Amniotic stem cell (primary cell): ENCODE measurements around the gene CREB5.

Source experiments
- DNase-seq: peaks from one replicate; lab custom pipeline; 2025; lab: John Stamatoyannopoulos, UW

The CREB5 gene

DNA sequence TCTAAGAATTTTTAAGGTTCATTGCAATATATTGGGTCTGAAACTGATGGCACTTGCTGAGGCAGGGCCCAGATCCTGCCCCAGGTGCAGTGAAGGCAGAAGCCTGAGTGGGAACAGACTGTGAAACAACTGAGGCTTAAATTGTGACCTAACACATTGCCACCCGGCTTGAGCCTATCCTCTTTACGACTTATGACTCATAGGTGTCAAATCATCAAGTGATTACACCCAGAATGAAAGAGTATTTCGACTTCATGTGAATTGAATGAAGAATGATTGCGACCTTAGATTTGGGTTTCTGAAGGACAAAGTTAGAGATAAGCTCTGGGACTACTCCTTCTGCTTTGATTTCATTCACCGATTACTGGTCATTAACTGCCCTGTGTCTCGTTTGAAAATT is 200.9 kb downstream of the CREB5 start:
- no peak for DNase-seq

DNA sequence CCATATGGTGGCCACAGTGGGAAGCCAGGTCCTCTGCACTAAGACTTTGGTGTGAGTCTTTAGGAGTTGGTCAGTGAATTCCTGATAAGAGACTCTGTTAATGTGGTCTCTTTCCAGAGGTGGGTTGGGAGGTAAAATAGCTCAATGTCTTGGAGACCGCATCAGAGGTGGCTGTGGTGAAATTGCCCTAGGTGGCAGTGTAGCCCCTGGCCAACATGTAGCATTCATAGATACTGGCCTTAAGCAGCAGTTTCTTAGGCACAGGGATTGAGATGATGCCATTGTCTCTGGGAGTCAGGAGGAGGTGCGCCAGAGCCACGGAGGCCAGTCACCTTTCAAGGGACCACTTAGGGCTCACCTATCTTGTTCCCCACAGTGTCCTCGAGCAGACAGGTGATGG is 202.8 kb downstream of the CREB5 start:
- DNase-seq = no peak

GRCh38 chr7:28617308-28617880 is 205.1 kb downstream of the CREB5 start:
- no peak for DNase-seq

GRCh38 chr7:28618383-28618782 is 206.1 kb downstream of the CREB5 start:
- no peak for DNase-seq

DNA sequence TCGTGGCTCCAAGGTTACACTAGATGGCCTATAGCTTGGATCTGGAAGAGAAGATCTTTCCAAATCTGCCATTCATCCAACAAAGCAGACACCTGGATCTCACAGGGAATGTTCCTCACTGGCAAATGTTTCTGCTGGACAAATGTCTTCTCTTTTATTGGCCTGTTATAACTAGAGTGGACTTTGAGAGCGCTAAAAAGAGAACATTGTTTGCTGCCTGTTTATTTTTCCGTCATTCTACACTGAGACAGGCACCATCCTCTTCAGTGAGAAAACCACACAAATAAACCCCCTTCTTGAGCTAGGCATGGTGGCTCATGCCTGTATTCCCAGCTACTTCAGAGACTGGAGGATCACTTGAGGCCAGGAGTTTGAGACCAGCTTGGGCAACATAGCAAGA is 206.9 kb downstream of the CREB5 start:
- DNase-seq = no peak

DNA sequence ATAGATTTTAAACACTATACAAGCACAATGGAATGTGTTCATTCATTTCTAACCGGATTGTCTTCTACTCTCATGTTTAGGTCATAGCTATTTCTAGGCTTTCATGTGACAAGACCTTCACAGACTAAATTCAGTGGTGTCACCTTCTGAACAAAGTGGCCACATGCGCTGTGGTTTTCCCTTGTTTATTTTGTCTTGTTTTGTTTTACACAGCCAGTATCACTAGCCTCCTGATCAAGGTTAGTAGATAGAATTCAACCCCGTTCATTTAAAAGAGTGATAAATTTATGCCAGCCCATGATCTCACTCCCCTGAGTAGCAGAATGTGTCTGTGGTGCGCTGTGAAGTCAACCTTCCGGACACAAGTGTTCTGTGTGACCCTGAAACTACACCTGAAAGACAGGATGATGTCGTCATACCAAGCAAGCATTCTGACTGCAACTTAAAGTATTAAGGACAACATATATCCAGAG is 209.1 kb downstream of the CREB5 start:
- no peak for DNase-seq

- peak; percentile 32 for DNase-seq
These were observed 210.9 kb downstream of the CREB5 start for GRCh38 chr7:28623105-28623730.

- no peak for DNase-seq
These were observed 211.5 kb downstream of the CREB5 start for GRCh38 chr7:28623863-28624262.

DNA sequence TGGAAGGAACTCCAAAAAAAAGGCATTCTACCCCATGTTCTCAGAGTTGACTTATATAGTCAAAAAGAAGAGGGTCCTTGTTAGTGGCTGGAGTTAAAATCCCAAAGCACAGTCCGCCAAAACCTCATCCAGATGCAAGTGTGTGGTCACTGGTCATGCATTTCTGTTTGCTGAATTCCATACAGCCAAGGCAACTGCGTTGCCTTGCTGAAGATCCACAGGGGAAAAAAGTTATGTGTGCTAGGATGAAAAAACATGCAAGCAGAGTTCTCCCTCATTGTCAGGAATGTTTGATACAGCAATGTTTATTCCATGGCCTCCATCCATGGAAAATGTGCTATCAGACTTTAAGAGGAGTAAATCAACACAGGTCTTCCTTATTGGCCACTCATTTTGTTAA is 213.1 kb downstream of the CREB5 start:
- no peak for DNase-seq

DNA sequence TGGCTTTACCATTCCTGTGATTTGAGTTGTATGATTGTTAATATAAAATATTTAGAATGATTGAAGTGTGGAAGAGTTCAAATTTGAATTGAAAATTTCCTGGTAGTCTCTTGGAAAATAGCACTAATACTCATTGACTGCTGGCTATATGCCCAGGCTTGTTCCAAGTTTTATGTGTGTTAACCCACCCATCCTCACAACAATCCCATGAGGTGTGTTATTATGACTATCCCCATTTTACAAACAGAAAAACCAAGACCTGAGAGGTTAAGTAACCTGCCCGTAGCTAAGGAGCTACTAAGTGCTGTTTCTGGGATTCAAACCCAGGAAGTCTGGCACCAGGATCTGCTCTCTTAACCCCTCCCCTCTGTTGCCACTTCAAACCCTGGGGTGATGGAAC is 213.9 kb downstream of the CREB5 start:
- no peak for DNase-seq

- DNase-seq = no peak
These were observed 214.4 kb downstream of the CREB5 start for GRCh38 chr7:28626624-28627262.

- no peak for DNase-seq
These were observed 214.9 kb downstream of the CREB5 start for GRCh38 chr7:28627263-28627653.

DNA sequence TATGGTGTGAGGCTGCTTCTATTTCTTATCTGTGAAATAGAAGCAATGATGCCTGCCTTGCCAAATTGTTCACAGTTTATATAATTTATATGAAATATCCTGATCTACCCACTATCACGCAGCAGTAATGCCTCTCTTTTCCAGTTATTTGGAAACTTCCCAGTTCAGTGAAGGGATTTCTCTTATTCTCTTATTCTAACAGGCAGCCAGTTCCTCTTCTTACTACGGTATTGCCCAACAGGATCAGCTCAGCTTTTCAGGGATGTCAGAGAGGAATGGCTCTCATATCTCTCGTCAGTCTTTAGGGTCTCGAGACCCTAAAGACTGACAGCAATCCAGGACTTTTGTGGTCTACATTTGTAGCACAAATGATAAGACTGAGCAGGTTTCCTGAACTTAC is 215.6 kb downstream of the CREB5 start:
- no peak for DNase-seq

GRCh38 chr7:28629216-28629842 is 217.0 kb downstream of the CREB5 start:
- DNase-seq = no peak

GRCh38 chr7:28630350-28630749 is 218.0 kb downstream of the CREB5 start:
- no peak for DNase-seq

- no peak for DNase-seq
These were observed 219.7 kb downstream of the CREB5 start for GRCh38 chr7:28631995-28632394.

DNA sequence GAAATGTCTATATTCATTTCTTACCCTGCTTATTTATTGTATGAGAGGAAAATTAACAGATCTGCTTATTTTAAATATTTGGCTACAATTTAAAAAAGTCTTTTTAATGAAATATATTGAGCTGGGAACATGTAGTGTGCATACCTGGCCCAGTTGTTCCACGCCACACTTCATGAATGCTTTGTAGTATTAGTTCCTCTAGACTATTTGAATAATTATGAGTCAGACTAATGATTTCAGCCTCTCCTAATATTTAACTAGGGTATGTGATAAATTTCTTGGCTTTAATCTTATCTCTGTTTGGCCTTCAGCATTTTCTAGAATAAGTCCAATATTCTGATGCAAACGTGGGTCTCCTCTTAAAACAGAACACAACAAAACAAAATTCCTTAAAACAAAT is 226.6 kb downstream of the CREB5 start:
- DNase-seq = no peak

DNA sequence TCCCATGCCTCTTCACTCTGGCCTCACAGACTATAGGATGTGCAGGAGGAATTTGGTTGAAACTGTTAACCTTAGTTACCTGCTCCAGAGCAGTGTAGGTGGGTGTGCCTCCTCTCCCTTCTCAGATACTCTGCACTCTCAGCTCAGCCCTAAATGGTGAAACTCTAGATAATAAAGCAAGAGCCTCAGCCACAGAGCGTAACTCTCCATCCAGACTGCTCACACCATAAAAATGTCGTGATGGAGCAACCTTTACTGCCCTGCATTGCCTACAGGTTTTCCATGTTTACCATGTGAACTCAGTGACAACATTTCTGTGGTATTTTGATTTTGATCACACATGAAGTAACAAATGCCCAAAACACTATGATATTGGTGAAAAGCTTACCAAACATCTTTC is 227.7 kb downstream of the CREB5 start:
- DNase-seq = no peak

DNA sequence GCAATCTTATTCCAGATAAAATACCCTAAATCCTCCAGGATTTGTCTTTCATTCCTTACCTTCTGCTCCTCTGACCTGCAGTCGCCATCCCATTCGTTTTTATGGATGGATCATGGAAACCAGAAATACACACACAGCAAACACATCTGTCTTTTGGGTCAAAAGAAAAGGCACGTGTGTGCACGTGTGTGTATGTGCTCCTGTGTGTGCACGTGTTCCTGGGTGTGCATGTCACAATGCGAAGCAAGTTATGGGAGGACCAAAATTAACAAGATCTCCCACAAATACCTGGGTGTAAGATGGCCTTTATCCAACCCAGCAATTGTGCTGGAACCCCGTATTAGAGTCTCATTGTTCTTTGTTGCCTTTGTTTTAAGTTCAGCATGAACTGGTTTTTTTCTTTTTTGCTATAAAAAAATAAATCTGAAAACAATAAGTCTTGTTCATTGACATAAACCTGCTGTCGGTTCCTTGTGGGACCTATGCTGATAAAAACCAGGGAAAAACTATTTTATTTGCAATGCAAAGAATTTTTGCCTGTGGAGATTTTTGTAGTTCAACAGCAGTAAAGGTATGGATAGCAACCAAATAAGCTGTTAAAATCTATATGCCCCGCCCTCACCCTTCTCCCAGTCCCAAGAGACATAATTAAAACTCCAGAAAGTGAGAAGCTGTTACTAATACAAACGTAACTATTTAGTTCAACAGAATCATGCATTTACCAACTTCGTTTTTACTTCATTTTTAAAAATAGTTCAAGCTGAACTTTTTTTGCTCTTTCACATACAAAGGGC is 229.6 kb downstream of the CREB5 start:
- no peak for DNase-seq

DNA sequence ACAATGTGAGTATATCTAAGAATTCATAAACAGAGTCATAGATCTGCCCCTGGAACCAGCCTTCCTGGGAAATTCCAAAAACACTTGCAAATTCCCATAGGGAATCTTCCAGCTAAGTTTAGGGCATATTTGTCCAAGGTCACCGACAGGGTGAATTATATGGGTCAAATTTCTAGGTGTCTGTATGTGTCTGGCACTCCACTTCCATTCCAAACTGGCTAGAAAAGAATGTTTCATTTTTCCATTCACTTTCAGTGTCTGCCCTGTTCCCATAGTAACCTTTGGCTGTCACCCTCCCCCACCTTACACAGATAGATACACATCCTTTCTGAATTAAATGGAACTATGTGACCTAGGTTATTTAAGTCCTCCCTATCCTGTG is 230.9 kb downstream of the CREB5 start:
- no peak for DNase-seq

- no peak for DNase-seq
These were observed 231.4 kb downstream of the CREB5 start for GRCh38 chr7:28643584-28644340.

GRCh38 chr7:28645866-28646265 is 233.5 kb downstream of the CREB5 start:
- DNase-seq = no peak
